ENCODE results near the gene CERS5.

DNA sequence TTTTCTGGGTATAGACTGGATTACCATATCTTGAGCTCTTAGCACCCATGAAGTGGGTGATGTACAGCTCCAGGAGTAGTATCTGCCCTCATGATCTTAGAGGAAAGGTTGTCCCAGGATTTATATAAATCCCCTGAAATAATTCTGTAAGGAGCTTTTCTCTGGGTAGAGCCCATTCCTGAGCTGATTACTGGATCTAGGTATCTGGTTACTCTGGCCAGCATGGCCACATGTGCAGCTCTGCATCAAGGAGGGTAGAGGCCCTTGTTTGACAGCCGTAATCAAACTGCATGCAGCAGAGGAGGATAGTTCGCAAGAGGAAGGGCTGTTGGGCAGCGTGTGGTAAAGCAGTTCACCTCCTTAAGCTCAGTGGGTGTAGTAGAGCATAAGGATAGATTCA, 46.6 kb downstream of the CERS5 start:
- TF ChIP-seq, protein P1, sequence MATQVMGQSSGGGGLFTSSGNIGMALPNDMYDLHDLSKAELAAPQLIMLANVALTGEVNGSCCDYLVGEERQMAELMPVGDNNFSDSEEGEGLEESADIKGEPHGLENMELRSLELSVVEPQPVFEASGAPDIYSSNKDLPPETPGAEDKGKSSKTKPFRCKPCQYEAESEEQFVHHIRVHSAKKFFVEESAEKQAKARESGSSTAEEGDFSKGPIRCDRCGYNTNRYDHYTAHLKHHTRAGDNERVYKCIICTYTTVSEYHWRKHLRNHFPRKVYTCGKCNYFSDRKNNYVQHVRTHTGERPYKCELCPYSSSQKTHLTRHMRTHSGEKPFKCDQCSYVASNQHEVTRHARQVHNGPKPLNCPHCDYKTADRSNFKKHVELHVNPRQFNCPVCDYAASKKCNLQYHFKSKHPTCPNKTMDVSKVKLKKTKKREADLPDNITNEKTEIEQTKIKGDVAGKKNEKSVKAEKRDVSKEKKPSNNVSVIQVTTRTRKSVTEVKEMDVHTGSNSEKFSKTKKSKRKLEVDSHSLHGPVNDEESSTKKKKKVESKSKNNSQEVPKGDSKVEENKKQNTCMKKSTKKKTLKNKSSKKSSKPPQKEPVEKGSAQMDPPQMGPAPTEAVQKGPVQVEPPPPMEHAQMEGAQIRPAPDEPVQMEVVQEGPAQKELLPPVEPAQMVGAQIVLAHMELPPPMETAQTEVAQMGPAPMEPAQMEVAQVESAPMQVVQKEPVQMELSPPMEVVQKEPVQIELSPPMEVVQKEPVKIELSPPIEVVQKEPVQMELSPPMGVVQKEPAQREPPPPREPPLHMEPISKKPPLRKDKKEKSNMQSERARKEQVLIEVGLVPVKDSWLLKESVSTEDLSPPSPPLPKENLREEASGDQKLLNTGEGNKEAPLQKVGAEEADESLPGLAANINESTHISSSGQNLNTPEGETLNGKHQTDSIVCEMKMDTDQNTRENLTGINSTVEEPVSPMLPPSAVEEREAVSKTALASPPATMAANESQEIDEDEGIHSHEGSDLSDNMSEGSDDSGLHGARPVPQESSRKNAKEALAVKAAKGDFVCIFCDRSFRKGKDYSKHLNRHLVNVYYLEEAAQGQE (IDR thresholded peaks at IDR 0.05) = no peak
- TF ChIP-seq, protein P2, sequence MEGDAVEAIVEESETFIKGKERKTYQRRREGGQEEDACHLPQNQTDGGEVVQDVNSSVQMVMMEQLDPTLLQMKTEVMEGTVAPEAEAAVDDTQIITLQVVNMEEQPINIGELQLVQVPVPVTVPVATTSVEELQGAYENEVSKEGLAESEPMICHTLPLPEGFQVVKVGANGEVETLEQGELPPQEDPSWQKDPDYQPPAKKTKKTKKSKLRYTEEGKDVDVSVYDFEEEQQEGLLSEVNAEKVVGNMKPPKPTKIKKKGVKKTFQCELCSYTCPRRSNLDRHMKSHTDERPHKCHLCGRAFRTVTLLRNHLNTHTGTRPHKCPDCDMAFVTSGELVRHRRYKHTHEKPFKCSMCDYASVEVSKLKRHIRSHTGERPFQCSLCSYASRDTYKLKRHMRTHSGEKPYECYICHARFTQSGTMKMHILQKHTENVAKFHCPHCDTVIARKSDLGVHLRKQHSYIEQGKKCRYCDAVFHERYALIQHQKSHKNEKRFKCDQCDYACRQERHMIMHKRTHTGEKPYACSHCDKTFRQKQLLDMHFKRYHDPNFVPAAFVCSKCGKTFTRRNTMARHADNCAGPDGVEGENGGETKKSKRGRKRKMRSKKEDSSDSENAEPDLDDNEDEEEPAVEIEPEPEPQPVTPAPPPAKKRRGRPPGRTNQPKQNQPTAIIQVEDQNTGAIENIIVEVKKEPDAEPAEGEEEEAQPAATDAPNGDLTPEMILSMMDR (IDR thresholded peaks at IDR 0.05; ENCODE audit: low read depth, low read length, missing input control) = no peak
- no peak for TF ChIP-seq RXRA (IDR thresholded peaks at IDR 0.05)
- no peak for TF ChIP-seq YY1 (IDR thresholded peaks at IDR 0.05)
- TF ChIP-seq TAF1 (conservative IDR thresholded peaks at IDR 0.05) = no peak
- TF ChIP-seq, protein P3, sequence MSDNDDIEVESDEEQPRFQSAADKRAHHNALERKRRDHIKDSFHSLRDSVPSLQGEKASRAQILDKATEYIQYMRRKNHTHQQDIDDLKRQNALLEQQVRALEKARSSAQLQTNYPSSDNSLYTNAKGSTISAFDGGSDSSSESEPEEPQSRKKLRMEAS (IDR thresholded peaks at IDR 0.05) = no peak
- TF ChIP-seq, protein P4, sequence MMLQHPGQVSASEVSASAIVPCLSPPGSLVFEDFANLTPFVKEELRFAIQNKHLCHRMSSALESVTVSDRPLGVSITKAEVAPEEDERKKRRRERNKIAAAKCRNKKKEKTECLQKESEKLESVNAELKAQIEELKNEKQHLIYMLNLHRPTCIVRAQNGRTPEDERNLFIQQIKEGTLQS (IDR thresholded peaks at IDR 0.05) = no peak
- TF ChIP-seq, protein P5, sequence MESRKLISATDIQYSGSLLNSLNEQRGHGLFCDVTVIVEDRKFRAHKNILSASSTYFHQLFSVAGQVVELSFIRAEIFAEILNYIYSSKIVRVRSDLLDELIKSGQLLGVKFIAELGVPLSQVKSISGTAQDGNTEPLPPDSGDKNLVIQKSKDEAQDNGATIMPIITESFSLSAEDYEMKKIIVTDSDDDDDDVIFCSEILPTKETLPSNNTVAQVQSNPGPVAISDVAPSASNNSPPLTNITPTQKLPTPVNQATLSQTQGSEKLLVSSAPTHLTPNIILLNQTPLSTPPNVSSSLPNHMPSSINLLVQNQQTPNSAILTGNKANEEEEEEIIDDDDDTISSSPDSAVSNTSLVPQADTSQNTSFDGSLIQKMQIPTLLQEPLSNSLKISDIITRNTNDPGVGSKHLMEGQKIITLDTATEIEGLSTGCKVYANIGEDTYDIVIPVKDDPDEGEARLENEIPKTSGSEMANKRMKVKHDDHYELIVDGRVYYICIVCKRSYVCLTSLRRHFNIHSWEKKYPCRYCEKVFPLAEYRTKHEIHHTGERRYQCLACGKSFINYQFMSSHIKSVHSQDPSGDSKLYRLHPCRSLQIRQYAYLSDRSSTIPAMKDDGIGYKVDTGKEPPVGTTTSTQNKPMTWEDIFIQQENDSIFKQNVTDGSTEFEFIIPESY (IDR thresholded peaks at IDR 0.05) = no peak
- no peak for TF ChIP-seq GABPA (IDR thresholded peaks at IDR 0.05 in 1 of 2, conservative IDR thresholded peaks at IDR 0.05 in 1 of 2)
- TF ChIP-seq RAD21 (IDR thresholded peaks at IDR 0.05) = no peak
- TF ChIP-seq JUND (IDR thresholded peaks at IDR 0.05) = no peak
- no peak for TF ChIP-seq SP1 (IDR thresholded peaks at IDR 0.05)
- no peak for TF ChIP-seq HNF4A (conservative IDR thresholded peaks at IDR 0.05)

Data from liver (tissue), 3 donors.